GM12864 (cell line): ENCODE measurements around the gene SLC13A5.
"Not testable (repeated sequence)": the region's sequence is repeated elsewhere in the genome, so short reads cannot be mapped to it uniquely, and the experiment has no call there.

Experiments
- DNase-seq: peaks from one replicate; pipeline ENCODE4 v3.0.0-alpha.2; 2011; ENCODE audit warnings: low read depth
- H3K4me3 ChIP-seq: 2 replicates; pipeline ENCODE4 v1.5.1; 2011; ENCODE audit warnings: mild to moderate bottlenecking, low read depth, low read length, control low read depth
- TF ChIP-seq, protein P1 (sequence below): IDR thresholded peaks from 2 replicates; pipeline ENCODE4 v1.5.1; 2011; ENCODE audit warnings: low read depth, mild to moderate bottlenecking, moderate library complexity, low read length, control low read depth, inconsistent platforms; ENCODE audit errors: missing control alignments

Gene SLC13A5

DNA sequence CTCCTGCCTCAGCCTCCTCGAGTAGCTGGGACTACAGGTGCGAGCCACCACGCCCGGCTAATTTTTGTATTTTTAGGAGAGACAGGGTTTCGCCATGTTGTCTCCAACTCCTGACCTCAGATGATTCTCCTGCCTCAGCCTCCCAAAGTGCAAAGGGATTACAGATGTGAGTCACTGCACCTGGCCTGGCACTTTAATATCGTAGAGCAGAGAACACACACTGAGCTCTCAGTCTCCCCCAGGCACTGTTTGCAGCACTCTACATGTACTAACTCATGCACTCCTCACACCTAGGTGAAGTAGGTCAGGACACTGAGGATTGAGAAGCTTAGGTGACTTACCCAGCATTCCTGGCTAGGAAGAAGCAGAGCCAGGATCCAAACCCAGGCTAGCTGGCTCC is 46.6 kb downstream of the SLC13A5 start:
- no peak for DNase-seq
- no peak overlapping the region for H3K4me3 ChIP-seq
- TF ChIP-seq, protein P1, sequence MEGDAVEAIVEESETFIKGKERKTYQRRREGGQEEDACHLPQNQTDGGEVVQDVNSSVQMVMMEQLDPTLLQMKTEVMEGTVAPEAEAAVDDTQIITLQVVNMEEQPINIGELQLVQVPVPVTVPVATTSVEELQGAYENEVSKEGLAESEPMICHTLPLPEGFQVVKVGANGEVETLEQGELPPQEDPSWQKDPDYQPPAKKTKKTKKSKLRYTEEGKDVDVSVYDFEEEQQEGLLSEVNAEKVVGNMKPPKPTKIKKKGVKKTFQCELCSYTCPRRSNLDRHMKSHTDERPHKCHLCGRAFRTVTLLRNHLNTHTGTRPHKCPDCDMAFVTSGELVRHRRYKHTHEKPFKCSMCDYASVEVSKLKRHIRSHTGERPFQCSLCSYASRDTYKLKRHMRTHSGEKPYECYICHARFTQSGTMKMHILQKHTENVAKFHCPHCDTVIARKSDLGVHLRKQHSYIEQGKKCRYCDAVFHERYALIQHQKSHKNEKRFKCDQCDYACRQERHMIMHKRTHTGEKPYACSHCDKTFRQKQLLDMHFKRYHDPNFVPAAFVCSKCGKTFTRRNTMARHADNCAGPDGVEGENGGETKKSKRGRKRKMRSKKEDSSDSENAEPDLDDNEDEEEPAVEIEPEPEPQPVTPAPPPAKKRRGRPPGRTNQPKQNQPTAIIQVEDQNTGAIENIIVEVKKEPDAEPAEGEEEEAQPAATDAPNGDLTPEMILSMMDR: no peak

- TF ChIP-seq, protein P1: peak; percentile 92
- no peak for DNase-seq
- no peak overlapping the region for H3K4me3 ChIP-seq
These were observed 47.1 kb downstream of the SLC13A5 start for GRCh38 chr17:6666077-6666521.

- DNase-seq, H3K4me3 ChIP-seq: not testable (repeated sequence)
These were observed 50.0 kb downstream of the SLC13A5 start for GRCh38 chr17:6663200-6663599.

GRCh38 chr17:6661464-6661848 is 51.7 kb downstream of the SLC13A5 start:
- no peak overlapping the region for H3K4me3 ChIP-seq
- DNase-seq: no peak

DNA sequence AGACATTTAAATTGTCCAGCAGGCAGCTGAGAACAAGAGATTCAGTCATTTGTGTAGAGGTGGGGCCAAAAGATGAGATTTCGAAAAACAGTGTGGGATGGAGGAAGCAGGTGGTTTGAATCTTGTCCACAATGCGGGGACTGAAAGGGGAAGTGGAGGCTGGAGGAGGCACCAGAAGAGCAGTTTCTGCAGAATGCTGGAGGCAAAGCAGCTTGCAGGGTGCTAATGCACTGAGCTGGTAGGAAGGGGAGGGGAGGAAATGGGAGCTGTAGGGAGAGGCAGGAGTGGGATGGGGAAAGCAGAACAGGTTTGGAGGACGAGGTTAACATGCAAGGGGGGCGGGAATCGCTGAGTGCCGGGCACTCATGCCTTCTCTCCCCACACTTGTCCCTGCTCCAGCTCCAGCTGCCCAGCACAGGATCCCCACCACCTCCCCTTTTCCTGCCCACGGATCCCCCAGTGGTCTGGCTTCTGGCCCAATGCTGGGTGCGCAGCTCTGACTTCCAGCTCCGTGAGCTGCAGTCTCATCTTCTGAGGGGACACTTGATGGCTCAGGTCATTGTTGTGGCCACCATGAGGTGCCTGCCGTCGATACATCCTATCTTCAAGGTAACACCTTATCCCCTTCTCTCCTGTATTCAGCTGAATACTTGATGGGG is 52.2 kb downstream of the SLC13A5 start:
- peak overlapping the region; percentile 17; the same call in 1 of the 2 replicates for H3K4me3 ChIP-seq
- TF ChIP-seq, protein P1: no peak
- peak; percentile 68 for DNase-seq

More at GRCh38 chr17:6661464-6661848, 51.7 kb downstream of the SLC13A5 start:
- TF ChIP-seq, protein P1: no peak

GRCh38 chr17:6660101-6660500 is 53.1 kb downstream of the SLC13A5 start:
- TF ChIP-seq, protein P1: no peak
- no peak overlapping the region for H3K4me3 ChIP-seq
- no peak for DNase-seq

DNA sequence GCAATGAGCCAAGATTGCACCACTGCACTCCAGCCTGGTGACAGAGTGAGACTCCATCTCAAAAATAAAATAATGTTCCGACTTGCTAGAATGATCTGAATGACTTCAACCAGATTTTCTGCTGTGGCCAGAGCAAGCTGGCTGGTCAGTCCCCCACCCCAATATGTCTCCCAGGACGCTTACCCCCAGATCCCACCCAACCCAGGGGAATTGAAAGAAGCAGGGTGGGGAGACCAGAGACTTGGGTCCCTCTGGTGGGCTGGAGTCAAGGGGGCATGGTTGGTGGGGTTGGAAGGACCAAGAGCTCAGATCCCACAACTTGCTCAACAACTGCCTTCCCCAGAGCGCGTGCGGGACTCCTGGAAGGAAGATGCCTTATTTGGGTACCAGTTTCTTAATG is 54.8 kb downstream of the SLC13A5 start:
- H3K4me3 ChIP-seq, DNase-seq: not testable (repeated sequence)

DNA sequence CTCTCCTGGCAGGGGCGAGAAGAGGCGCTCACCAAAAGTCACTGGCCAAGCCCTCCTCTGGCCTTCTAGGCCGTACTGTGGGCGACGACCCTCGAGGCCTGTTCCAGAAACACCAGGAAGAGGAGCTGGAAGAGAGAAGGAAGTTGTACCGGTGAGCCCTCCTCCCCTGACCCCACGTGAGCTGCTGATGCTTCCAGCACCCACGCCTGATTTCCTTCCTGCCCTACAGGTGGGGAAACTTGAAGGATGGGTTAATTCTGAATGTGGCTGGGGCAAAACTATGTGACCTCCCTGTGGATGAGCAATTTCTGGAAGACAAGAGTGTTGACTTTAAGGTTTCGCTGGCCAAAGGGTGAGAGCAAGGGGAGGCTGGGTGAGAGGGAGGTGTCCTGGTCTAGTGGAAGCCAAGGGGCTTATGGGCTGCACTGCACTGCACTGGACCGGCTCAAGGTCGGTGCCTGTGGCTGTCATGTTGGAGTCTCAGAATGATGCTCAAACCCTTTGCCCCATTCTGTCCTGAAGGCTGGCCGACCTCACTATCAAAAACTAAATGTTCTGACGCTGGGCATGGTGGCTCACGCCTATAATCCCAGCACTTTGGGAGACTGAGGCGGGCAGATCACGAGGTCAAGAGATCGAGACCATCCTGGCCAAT is 55.4 kb downstream of the SLC13A5 start:
- DNase-seq: no peak
- TF ChIP-seq, protein P1: no peak
- H3K4me3 ChIP-seq: peak overlapping the region; percentile 66

- not testable (repeated sequence) for DNase-seq
- peak overlapping the region; percentile 66 for H3K4me3 ChIP-seq
These were observed 56.2 kb downstream of the SLC13A5 start for GRCh38 chr17:6656797-6657632.

DNA sequence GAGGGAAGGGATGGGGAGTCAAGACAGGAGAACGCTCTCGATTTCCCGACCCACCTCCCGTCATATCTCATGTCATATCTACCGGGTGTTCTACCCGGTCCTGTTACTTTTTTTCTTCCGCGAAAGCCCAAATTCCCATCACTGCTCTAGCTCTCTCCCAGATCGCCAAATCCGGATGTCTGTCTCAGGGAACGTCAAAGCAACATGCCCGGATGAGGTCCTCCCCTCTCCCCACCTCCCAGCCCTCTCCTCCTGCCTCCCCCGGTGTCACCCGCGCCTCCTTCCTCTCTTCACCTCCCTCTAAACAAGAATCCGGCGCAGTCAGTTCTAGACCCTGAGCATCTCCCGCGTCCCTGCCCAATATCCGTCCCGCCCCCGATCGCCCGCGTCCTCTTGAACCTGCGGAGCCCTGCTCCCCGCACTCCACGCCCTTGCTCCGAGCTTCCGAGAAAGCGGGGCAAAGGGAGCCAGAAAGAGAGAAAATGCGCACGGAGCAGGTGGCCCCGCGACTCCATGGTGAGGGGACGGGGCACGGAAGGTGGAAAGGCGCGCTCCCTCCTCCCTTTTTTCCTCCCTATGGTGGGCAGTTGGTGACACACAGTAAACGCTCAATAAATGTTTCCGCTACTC is 57.3 kb downstream of the SLC13A5 start:
- peak overlapping the region; percentile 29; the same call in 1 of the 2 replicates for H3K4me3 ChIP-seq
- DNase-seq: not testable (repeated sequence)
